OCI-LY7 (cell line): ENCODE results near the gene PRIM2. TPM values are rescaled to one million over a fixed set of nuclear protein-coding genes. Genes with fewer than 3 reads are reported as not detected.

Experiments
- microRNA-seq: library from miRNA; unstranded; fragments of <30 nt; microRNA quantifications from one replicate; pipeline ENCODE4 v1.2.0, GENCODE V29; 2022; ENCODE audit warnings: borderline replicate concordance
- small RNA-seq: library from RNA; depleted of rRNA; stranded (forward); fragments of <200 nt; gene quantifications from one replicate; pipeline ENCODE3, GENCODE V24; 2014
- total RNA-seq, 2 experiments: library from RNA; depleted of rRNA in 1 of 2; stranded (reverse); fragments of >200 nt in 1 of 2; shearing (Covaris generic) in 1 of 2; gene quantifications; 2 replicates each; pipeline ENCODE4 v1.2.3, GENCODE V29; 2014 to 2022

PRIM2 gene
- total RNA-seq, 2 experiments from 2014 or later, result 28.6 to 41.4 TPM

Small RNA genes within 50 kb of the gene (microRNA-seq; reads per million reads assigned to microRNA genes)
- not detected for gene MIR548U

Small RNA genes within 50 kb of the gene (small RNA-seq; reads per million reads assigned to genes)
- not detected for gene MIR548U

Other genes starting within 250 kb of the PRIM2 start
- gene ZNF451, start 227.4 kb upstream of the PRIM2 start, total RNA-seq (2014; rRNA removed; shearing (Covaris generic)), result 35.1 and 50.0 TPM in 2 replicates
- gene ZNF451, start 227.4 kb upstream of the PRIM2 start, total RNA-seq (2022), result 66.7 and 76.3 TPM in 2 replicates
- 6.8 and 7.7 TPM in 2 replicates for gene BAG2, start 145.3 kb upstream of the PRIM2 start, total RNA-seq (2014; rRNA removed; shearing (Covaris generic))
- 8.0 and 8.7 TPM in 2 replicates for gene BAG2, start 145.3 kb upstream of the PRIM2 start, total RNA-seq (2022)
- gene RAB23, start 95.3 kb upstream of the PRIM2 start, total RNA-seq (2014; rRNA removed; shearing (Covaris generic)), result 3.5 and 4.9 TPM in 2 replicates
- gene RAB23, start 95.3 kb upstream of the PRIM2 start, total RNA-seq (2022), result 2.9 and 4.1 TPM in 2 replicates